ENCODE data around the gene GRN. TPM values are rescaled to one million over a fixed set of nuclear protein-coding genes. Genes with fewer than 3 reads are reported as not detected.

The GRN gene
- total and polyA plus RNA-seq, 2 of the 8 experiments (the other 6 are each of a cell fraction or from before 2014, with no cell fraction given), result 108 to 387 TPM

GRCh38 chr17:44335564-44335963, 9.5 kb upstream of the GRN start:
- Histone ChIP-seq H3K23ac (ENCODE audit: insufficient read length) (no peak overlapping the region), H3K79me1 (ENCODE audit: low read depth, low read length) (no peaks in the 10 kb centered on the region), H3K4me2 (ENCODE audit: insufficient read depth in 1 of 2, low read depth in 2 of 2, low read length in 2 of 2) (no peak overlapping the region), H3K36me3 (ENCODE audit: control insufficient read depth in 2 of 4, insufficient read depth in 4 of 4, low read length in 3 of 4) (no peaks in the 10 kb centered on the region), H3K4ac (replicated peaks; ENCODE audit: insufficient read length, low read depth, low read length) (no peak overlapping the region), H3K4me3 (ENCODE audit: extremely low read depth in 1 of 4, insufficient read depth in 2 of 4, low read depth in 3 of 4, low read length in 4 of 4) (no peak overlapping the region), H3K4me1 (replicated peaks in 1 of 4; ENCODE audit: control insufficient read depth in 3 of 4, insufficient read depth in 4 of 4, low read length in 3 of 4) (peaks cover 0 to 2% (median 2%) of the 10 kb centered on the region in 4 experiments; a peak in 5 of 7 replicates), H2BK5ac (ENCODE audit: low read depth, low read length) (no peak overlapping the region), H4K91ac (replicated peaks; ENCODE audit: insufficient read length, low read length) (no peak overlapping the region), H2BK12ac (ENCODE audit: low read depth, low read length) (no peak overlapping the region), H3K56ac (replicated peaks; ENCODE audit: insufficient read length, low read depth, low read length) (no peak overlapping the region), H3K14ac (ENCODE audit: insufficient read length) (no peak overlapping the region), H2AK5ac (ENCODE audit: low read depth, low read length) (no peak overlapping the region), H3K9me3 (ENCODE audit: insufficient read depth in 2 of 2, low read depth in 1 of 2, low read length in 1 of 2) (no peaks in the 10 kb centered on the region), H4K5ac (ENCODE audit: insufficient read length, low read depth, low read length) (no peak overlapping the region), H3K27me3 (replicated peaks in 1 of 4; ENCODE audit: control insufficient read depth in 3 of 4, extremely low read depth in 1 of 4, insufficient read depth in 3 of 4, low read length in 3 of 4) (peaks cover 0 to 2% (median under 1%) of the 10 kb centered on the region in 4 experiments; a peak in 1 of 7 replicates), H2AFZ (ENCODE audit: low read length) (no peak overlapping the region), H3K9ac (replicated peaks in 1 of 4; ENCODE audit: extremely low read depth in 1 of 4, low read depth in 3 of 4, low read length in 3 of 4) (no peak overlapping the region), H3K27ac (ENCODE audit: low read depth, low read length) (no peak overlapping the region), H3K23me2 (ENCODE audit: low read depth, low read length) (no peaks in the 10 kb centered on the region), H3K79me2 (ENCODE audit: control insufficient read depth in 1 of 2, insufficient read depth in 2 of 2, low read length in 2 of 2) (no peaks in the 10 kb centered on the region), H4K8ac (ENCODE audit: extremely low read depth, insufficient read depth, low read length) (peak overlapping the region; percentile 46; the same call in 1 of the 2 replicates), H4K20me1 (replicated peaks in 1 of 2; ENCODE audit: control insufficient read depth in 1 of 2, insufficient read depth in 2 of 2, low read length in 2 of 2) (no peaks in the 10 kb centered on the region), H2BK20ac (ENCODE audit: low read length) (no peak overlapping the region), H3K18ac (ENCODE audit: extremely low read depth, low read length) (no peak overlapping the region), H2BK120ac (replicated peaks; ENCODE audit: low read depth, low read length) (no peak overlapping the region), H2BK15ac (ENCODE audit: low read length) (no peak overlapping the region)
- POLR2A ChIA-PET (ENCODE audit: partially characterized antibody), result interaction anchor here (1.0 to 2.1 kb wide), 2 partner anchors 18 to 21 kb away, joined by 3 to 5 read pairs; no protein-coding TSS in a partner anchor
- no peak for DNase-seq (ENCODE audit: low read depth in 1 of 2, low spot score in 2 of 2)
- no peak for FAIRE-seq
- CTCF ChIA-PET (ENCODE audit: partially characterized antibody), result interaction anchor here (0.6 to 11.0 kb wide), 9 partner anchors 9 to 213 kb away, joined by 3 to 158 read pairs (median 7); partner anchors contain the start of gene GRN
- TF ChIP-seq RBBP5 (IDR thresholded peaks at IDR 0.05; ENCODE audit: borderline replicate concordance, low read depth, low read length), result no peak
- no peak for TF ChIP-seq NRF1 (IDR thresholded peaks at IDR 0.05; ENCODE audit: low read depth, low read length)
- no peak for TF ChIP-seq NANOG (IDR thresholded peaks at IDR 0.05; ENCODE audit: insufficient read depth, low read depth, low read length, poor library complexity, severe bottlenecking)
- WGBS, 2 experiments (ENCODE audit: extremely low coverage in 1 of 2, insufficient coverage in 1 of 2, insufficient read length in 1 of 2, insufficient replicate concordance in 2 of 2, low coverage in 1 of 2, low lambda C conversion rate in 2 of 2, missing lambda C conversion rate in 1 of 2), result 85% methylated on average over 3 of the region's 3 CpGs; no CpG with 5 or more reads in 1 of the 2 experiments
